UCSD-AML1 (cell line): ENCODE results near the gene CATSPERD.
A peak's percentile ranks its signal among the peaks of the same experiment; 100 is the strongest.
"Not testable (repeated sequence)": the region's sequence is repeated elsewhere in the genome, so short reads cannot be mapped to it uniquely, and the experiment has no call there.

Experiments
- DNase-seq: peaks from one replicate; lab custom pipeline; 2025; ENCODE audit not compliant: unreplicated experiment; lab: John Stamatoyannopoulos, UW

Gene CATSPERD

GRCh38 chr19:5697022-5697889, 23.2 kb upstream of the CATSPERD start:
- DNase-seq: no peak

GRCh38 chr19:5697890-5698634, 22.4 kb upstream of the CATSPERD start:
- no peak for DNase-seq

- no peak for DNase-seq
These were observed 21.6 kb upstream of the CATSPERD start for GRCh38 chr19:5698635-5699422.

GRCh38 chr19:5700455-5701092, 19.9 kb upstream of the CATSPERD start:
- no peak for DNase-seq

GRCh38 chr19:5702053-5702410, 18.4 kb upstream of the CATSPERD start:
- DNase-seq: not testable (repeated sequence)

- no peak for DNase-seq
These were observed 16.3 kb upstream of the CATSPERD start for GRCh38 chr19:5703819-5704818.

GRCh38 chr19:5705552-5705951, 14.9 kb upstream of the CATSPERD start:
- DNase-seq: no peak

- DNase-seq: no peak
These were observed 13.4 kb upstream of the CATSPERD start for GRCh38 chr19:5706876-5707573.

- no peak for DNase-seq
These were observed 12.6 kb upstream of the CATSPERD start for GRCh38 chr19:5707576-5708575.

- DNase-seq: no peak
These were observed 9.4 kb upstream of the CATSPERD start for GRCh38 chr19:5711025-5711424.

- no peak for DNase-seq
These were observed 8.7 kb upstream of the CATSPERD start for GRCh38 chr19:5711713-5712161.

GRCh38 chr19:5713228-5713627, 7.2 kb upstream of the CATSPERD start:
- no peak for DNase-seq

GRCh38 chr19:5714816-5715215, 5.6 kb upstream of the CATSPERD start:
- no peak for DNase-seq

GRCh38 chr19:5717215-5717935, 3.1 kb upstream of the CATSPERD start:
- no peak for DNase-seq

GRCh38 chr19:5718037-5718578, 2.3 kb upstream of the CATSPERD start:
- no peak for DNase-seq

GRCh38 chr19:5718579-5719273, 1.7 kb upstream of the CATSPERD start:
- DNase-seq: peak; percentile 31
